PC-3 (cell line): ENCODE measurements around the gene BEND7. TPM values are rescaled to one million over a fixed set of nuclear protein-coding genes. Genes with fewer than 3 reads are reported as not detected.

ENCODE experiments used
- ATAC-seq: fragments of 200-7000 bp; cut with Tn5 transposase; 2 replicates; pipeline ENCODE4 v1.9.1; 2020; ENCODE audit warnings: mild to moderate bottlenecking, moderate library complexity
- BruUV-seq: library from RNA; stranded (reverse); fragments of 400-500 nt; replicated peaks from 2 replicates; lab custom pipeline; 2021; lab: Mats Ljungman, UMichigan
- CTCF ChIA-PET: fragments of 300-600 bp; sonication (Branson Sonifier 250); formaldehyde crosslinking; loops from one replicate; lab custom pipeline; 2022; ENCODE audit warnings: antibody characterized with exemption; lab: Charles Lee
- POLR2A ChIA-PET: fragments of 300-600 bp; sonication (Branson Sonifier 250); formaldehyde crosslinking; loops from one replicate; lab custom pipeline; 2022; ENCODE audit warnings: antibody characterized with exemption; ENCODE audit not compliant: unreplicated experiment; lab: Charles Lee
- DNase-seq: peaks from one replicate; pipeline ENCODE4 v3.0.0-alpha.2; 2015
- H2AFZ ChIP-seq: fragments of 300-600 bp; sonication (generic); 2 replicates; pipeline ENCODE4 v1.6.0; 2016; ENCODE audit warnings: antibody characterized with exemption, low read length
- H3F3A ChIP-seq: fragments of 300-600 bp; sonication (generic); one replicate; pipeline ENCODE4 v1.6.0; 2017; ENCODE audit warnings: antibody characterized with exemption, low read length, control low read depth, mild to moderate bottlenecking; ENCODE audit not compliant: unreplicated experiment
- H3K27ac ChIP-seq: fragments of 300-600 bp; sonication (generic); 2 replicates; pipeline ENCODE4 v1.5.1; 2016; ENCODE audit warnings: mild to moderate bottlenecking, low read length
- H3K27me3 ChIP-seq: fragments of 300-600 bp; sonication (generic); 2 replicates; pipeline ENCODE4 v1.6.1; 2016; ENCODE audit warnings: low read length, mixed read lengths
- H3K36me3 ChIP-seq: fragments of 300-600 bp; sonication (generic); 2 replicates; pipeline ENCODE4 v1.6.1; 2016; ENCODE audit warnings: low read depth, mixed run types, low read length, mixed read lengths
- H3K4me1 ChIP-seq: fragments of 300-600 bp; sonication (generic); 2 replicates; pipeline ENCODE4 v1.5.1; 2016; ENCODE audit warnings: low read length; ENCODE audit not compliant: insufficient read depth
- H3K4me2 ChIP-seq: fragments of 300-600 bp; sonication (generic); 2 replicates; pipeline ENCODE4 v1.6.0; 2016; ENCODE audit warnings: low read length
- H3K4me3 ChIP-seq: fragments of 300-600 bp; sonication (generic); 2 replicates; pipeline ENCODE4 v1.5.1; 2016; ENCODE audit warnings: mild to moderate bottlenecking, low read length, mixed read lengths
- H3K79me2 ChIP-seq: fragments of 300-600 bp; sonication (generic); 2 replicates; pipeline ENCODE4 v1.6.1; 2017; ENCODE audit warnings: low read length, mixed read lengths
- H3K9ac ChIP-seq: fragments of 300-600 bp; sonication (generic); 2 replicates; pipeline ENCODE4 v1.6.0; 2016; ENCODE audit warnings: mild to moderate bottlenecking, low read length
- H3K9me2 ChIP-seq: fragments of 300-600 bp; sonication (generic); replicated peaks from 2 replicates; pipeline ENCODE4 v1.6.1; 2016; ENCODE audit warnings: mixed run types, low read length, mixed read lengths
- H3K9me3 ChIP-seq: fragments of 300-600 bp; sonication (generic); 2 replicates; pipeline ENCODE4 v1.6.1; 2016; ENCODE audit warnings: low read length, mixed read lengths
- H4K20me1 ChIP-seq: fragments of 300-600 bp; sonication (generic); 2 replicates; pipeline ENCODE4 v1.6.1; 2016; ENCODE audit warnings: low read length, mixed read lengths
- EZH2 ChIP-seq: fragments of 300-600 bp; sonication (generic); IDR thresholded peaks from one replicate; pipeline ENCODE4 v1.6.1; 2017; ENCODE audit warnings: antibody characterized with exemption, mild to moderate bottlenecking, low read length; ENCODE audit not compliant: unreplicated experiment
- EZH2phosphoT487 ChIP-seq: fragments of 300-600 bp; sonication (generic); IDR thresholded peaks from 2 replicates; pipeline ENCODE4 v1.6.1; 2018; ENCODE audit warnings: mild to moderate bottlenecking, antibody characterized with exemption, low read length, borderline replicate concordance
- intact Hi-C: fragments of 100-400 bp; cut with micrococcal nuclease; formaldehyde crosslinking; loops from 2 replicates; pipeline ENCODE4 v1.9.0; 2023
- total RNA-seq: library from RNA; depleted of rRNA; stranded (reverse); fragments of >200 nt; gene quantifications from 2 replicates; pipeline ENCODE4 v1.2.3, GENCODE V29; 2014
- TF ChIP-seq, protein P1 (sequence below): fragments of 300-600 bp; sonication (generic); conservative IDR thresholded peaks from 2 replicates; pipeline ENCODE4 v1.5.1; 2017; ENCODE audit warnings: antibody characterized with exemption, low read depth, mild to moderate bottlenecking, low read length

BEND7 gene
- total RNA-seq, 1 experiment from 2014 or later, result 2.6 TPM

DNA sequence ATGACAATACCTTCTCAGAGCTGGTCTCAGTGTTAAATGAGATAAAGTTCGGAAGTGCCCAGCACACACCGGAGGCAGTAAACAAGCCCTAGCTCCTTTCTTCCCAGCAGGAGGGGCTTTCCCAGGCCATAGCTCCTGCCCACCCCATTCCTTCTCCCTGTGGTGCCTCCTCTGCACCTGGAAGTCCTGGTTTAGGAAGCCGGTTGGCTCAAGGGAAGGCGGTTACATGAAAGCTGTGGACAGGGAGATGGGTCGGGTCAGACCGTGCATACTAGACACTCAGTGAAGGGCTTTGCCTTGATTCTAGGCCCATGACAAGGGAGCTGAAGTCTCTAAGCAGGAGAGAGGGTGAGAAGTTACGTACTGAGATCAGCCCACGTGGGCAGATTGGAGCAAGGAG is 8.6 kb downstream of the BEND7 start:
- Histone ChIP-seq H2AFZ (no peak overlapping the region), H3K36me3 (no peaks in the 10 kb centered on the region), H3F3A (no peaks in the 10 kb centered on the region), H3K79me2 (no peaks in the 10 kb centered on the region), H3K4me3 (no peak overlapping the region), H3K9me2 (no peaks in the 10 kb centered on the region), H3K9ac (no peak overlapping the region), H3K27me3 (no peaks in the 10 kb centered on the region), H4K20me1 (no peaks in the 10 kb centered on the region), H3K4me2 (no peak overlapping the region), H3K27ac (no peak overlapping the region), H3K9me3 (no peaks in the 10 kb centered on the region), H3K4me1 (no peaks in the 10 kb centered on the region)
- ChIA-PET POLR2A (no interaction called here), CTCF (no interaction called here)
- no peak for ATAC-seq
- intact Hi-C loops, result no loop called here
- no TSS peak for BruUV-seq
- TF ChIP-seq EZH2 (no peak), EZH2phosphoT487 (no peak)
- TF ChIP-seq, protein P1, sequence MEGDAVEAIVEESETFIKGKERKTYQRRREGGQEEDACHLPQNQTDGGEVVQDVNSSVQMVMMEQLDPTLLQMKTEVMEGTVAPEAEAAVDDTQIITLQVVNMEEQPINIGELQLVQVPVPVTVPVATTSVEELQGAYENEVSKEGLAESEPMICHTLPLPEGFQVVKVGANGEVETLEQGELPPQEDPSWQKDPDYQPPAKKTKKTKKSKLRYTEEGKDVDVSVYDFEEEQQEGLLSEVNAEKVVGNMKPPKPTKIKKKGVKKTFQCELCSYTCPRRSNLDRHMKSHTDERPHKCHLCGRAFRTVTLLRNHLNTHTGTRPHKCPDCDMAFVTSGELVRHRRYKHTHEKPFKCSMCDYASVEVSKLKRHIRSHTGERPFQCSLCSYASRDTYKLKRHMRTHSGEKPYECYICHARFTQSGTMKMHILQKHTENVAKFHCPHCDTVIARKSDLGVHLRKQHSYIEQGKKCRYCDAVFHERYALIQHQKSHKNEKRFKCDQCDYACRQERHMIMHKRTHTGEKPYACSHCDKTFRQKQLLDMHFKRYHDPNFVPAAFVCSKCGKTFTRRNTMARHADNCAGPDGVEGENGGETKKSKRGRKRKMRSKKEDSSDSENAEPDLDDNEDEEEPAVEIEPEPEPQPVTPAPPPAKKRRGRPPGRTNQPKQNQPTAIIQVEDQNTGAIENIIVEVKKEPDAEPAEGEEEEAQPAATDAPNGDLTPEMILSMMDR, result no peak
- DNase-seq, result no peak

DNA sequence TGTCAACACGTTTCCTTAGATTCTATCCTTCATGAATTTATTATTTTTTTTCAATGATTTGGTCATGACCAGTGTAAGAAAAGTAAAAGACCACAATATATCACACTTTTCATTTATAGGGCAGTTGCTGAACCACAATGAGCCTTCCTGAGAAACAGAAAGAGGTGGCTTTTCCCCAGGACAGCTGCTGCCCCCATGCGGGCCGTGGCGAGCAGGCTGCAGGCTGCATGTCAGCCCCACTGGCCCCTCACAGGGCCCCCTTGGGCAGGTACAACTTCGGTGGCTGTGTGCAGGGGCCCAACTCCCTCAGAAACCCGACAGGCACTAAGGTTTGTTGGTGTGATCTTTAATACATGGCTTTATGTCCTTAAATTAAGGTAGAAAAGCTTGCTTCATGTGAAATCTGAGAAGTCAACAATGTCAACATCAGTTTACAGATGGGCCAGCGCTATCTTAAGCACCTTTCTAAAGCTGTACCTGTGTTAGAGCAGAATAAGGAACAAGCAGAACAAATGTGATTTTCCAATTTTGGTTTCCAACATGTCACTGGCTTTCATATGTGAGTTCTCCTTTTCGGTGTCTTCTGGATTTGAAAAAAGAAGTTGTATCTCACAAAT is 10.6 kb downstream of the BEND7 start:
- Histone ChIP-seq H3K9me2 (no peaks in the 10 kb centered on the region), H3K4me3 (no peak overlapping the region), H3K36me3 (no peaks in the 10 kb centered on the region), H3K27me3 (no peaks in the 10 kb centered on the region), H3K4me1 (no peaks in the 10 kb centered on the region), H2AFZ (no peak overlapping the region), H3K4me2 (no peak overlapping the region), H3K9ac (no peak overlapping the region), H3K27ac (no peak overlapping the region), H3K79me2 (no peaks in the 10 kb centered on the region), H3K9me3 (no peaks in the 10 kb centered on the region), H3F3A (no peaks in the 10 kb centered on the region), H4K20me1 (no peaks in the 10 kb centered on the region)
- TF ChIP-seq EZH2, result no peak
- TF ChIP-seq, protein P1, result no peak
- TF ChIP-seq EZH2phosphoT487, result no peak
- no peak for ATAC-seq
- BruUV-seq, result no TSS peak
- intact Hi-C loops, result no loop called here
- no peak for DNase-seq
- ChIA-PET POLR2A (no interaction called here), CTCF (no interaction called here)

DNA sequence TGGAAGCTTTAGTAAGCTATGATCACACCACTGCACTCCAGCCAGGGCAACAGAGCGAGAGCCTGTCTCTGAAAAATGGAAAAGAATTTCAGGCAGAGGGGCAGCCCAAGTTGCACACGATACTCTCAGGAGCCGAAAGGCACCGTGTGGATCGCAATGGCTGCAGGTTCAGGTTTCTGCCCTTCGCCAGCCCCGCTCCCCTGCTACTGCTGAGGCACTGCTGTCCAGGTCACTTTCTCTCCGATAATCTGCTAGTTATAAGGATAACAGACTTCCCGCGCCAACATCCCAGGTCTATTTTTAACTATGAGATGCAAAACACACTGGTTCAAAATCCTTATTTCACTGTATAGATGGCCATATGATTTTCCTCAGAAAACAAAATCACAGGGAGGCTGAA is 11.1 kb downstream of the BEND7 start:
- Histone ChIP-seq H3K9me3 (no peaks in the 10 kb centered on the region), H3K27ac (no peak overlapping the region), H3K4me1 (no peaks in the 10 kb centered on the region), H3K36me3 (no peaks in the 10 kb centered on the region), H3K79me2 (no peaks in the 10 kb centered on the region), H2AFZ (no peak overlapping the region), H3K9ac (no peak overlapping the region), H3K27me3 (no peaks in the 10 kb centered on the region), H3K4me3 (no peak overlapping the region), H4K20me1 (no peaks in the 10 kb centered on the region), H3K9me2 (no peaks in the 10 kb centered on the region), H3F3A (no peaks in the 10 kb centered on the region), H3K4me2 (no peak overlapping the region)
- BruUV-seq, result no TSS peak
- CTCF ChIA-PET, result no interaction called here
- POLR2A ChIA-PET, result no interaction called here
- ATAC-seq (no peak), DNase-seq (no peak)
- intact Hi-C loops, result no loop called here
- TF ChIP-seq, protein P1, result no peak
- no peak for TF ChIP-seq EZH2
- no peak for TF ChIP-seq EZH2phosphoT487
